H9 (cell line): ENCODE results near the gene LRRC7. TPM values are rescaled to one million over a fixed set of nuclear protein-coding genes. Genes with fewer than 3 reads are reported as not detected.

Experiments
- DNase-seq: peaks from one replicate; pipeline ENCODE4 v3.0.0-alpha.2; 2017
- H2AFZ ChIP-seq: one replicate; pipeline ENCODE4 v1.6.1; 2013; ENCODE audit warnings: mild to moderate bottlenecking, low read length, control low read depth, moderate library complexity
- H2AK5ac ChIP-seq: 2 replicates; pipeline ENCODE4 v1.6.1; 2013; ENCODE audit warnings: low read length, control low read depth, mixed read lengths; ENCODE audit not compliant: insufficient read length
- H2BK120ac ChIP-seq: one replicate; pipeline ENCODE4 v1.6.1; 2013; ENCODE audit warnings: low read depth, mild to moderate bottlenecking, low read length, control low read depth, inconsistent platforms; ENCODE audit not compliant: poor library complexity, severe bottlenecking
- H2BK12ac ChIP-seq: 2 replicates; pipeline ENCODE4 v1.6.1; 2013; ENCODE audit warnings: low read length, control low read depth, mixed read lengths, low read depth; ENCODE audit not compliant: insufficient read length
- H2BK15ac ChIP-seq: 2 replicates; pipeline ENCODE4 v1.6.1; 2013; ENCODE audit warnings: low read depth, low read length, control low read depth
- H2BK20ac ChIP-seq: one replicate; pipeline ENCODE4 v1.6.1; 2013; ENCODE audit warnings: low read depth, mild to moderate bottlenecking, low read length, control low read depth, inconsistent platforms; ENCODE audit not compliant: poor library complexity, severe bottlenecking
- H2BK5ac ChIP-seq: 2 replicates; pipeline ENCODE4 v1.6.1; 2013; ENCODE audit warnings: low read length, control low read depth, mixed read lengths; ENCODE audit not compliant: insufficient read length
- H3K14ac ChIP-seq: 2 replicates; pipeline ENCODE4 v1.6.1; 2013; ENCODE audit warnings: low read length, control low read depth; ENCODE audit not compliant: insufficient read depth
- H3K18ac ChIP-seq: 2 replicates; pipeline ENCODE4 v1.6.1; 2013; ENCODE audit warnings: low read depth, mild to moderate bottlenecking, mixed read lengths, low read length, control low read depth; ENCODE audit not compliant: insufficient read length
- H3K23ac ChIP-seq: 2 replicates; pipeline ENCODE4 v1.6.1; 2013; ENCODE audit warnings: low read length, control low read depth, mixed read lengths, low read depth; ENCODE audit not compliant: insufficient read length
- H3K23me2 ChIP-seq: 2 replicates; pipeline ENCODE4 v1.6.1; 2013; ENCODE audit warnings: low read depth, mild to moderate bottlenecking, mixed read lengths, low read length, control low read depth; ENCODE audit not compliant: insufficient read length, poor library complexity, severe bottlenecking
- H3K27ac ChIP-seq: 2 replicates; pipeline ENCODE4 v1.5.1; 2013; ENCODE audit warnings: low read length, control low read depth, mixed read lengths, low read depth; ENCODE audit not compliant: insufficient read length
- H3K27me3 ChIP-seq: 2 replicates; pipeline ENCODE4 v1.6.1; 2013; ENCODE audit warnings: low read length, control low read depth, inconsistent platforms; ENCODE audit not compliant: insufficient read depth
- H3K4ac ChIP-seq: 2 replicates; pipeline ENCODE4 v1.6.1; 2013; ENCODE audit warnings: low read depth, mild to moderate bottlenecking, control low read depth, inconsistent platforms, low read length, moderate library complexity
- H3K4me1 ChIP-seq: 2 replicates; pipeline ENCODE4 v1.6.1; 2013; ENCODE audit warnings: low read length, control low read depth, inconsistent platforms; ENCODE audit not compliant: insufficient read depth
- H3K4me2 ChIP-seq: 2 replicates; pipeline ENCODE4 v1.6.1; 2013; ENCODE audit warnings: low read length, control low read depth, mixed read lengths; ENCODE audit not compliant: insufficient read length, insufficient read depth
- H3K56ac ChIP-seq: 2 replicates; pipeline ENCODE4 v1.6.1; 2013; ENCODE audit warnings: low read depth, mild to moderate bottlenecking, mixed read lengths, low read length, control low read depth; ENCODE audit not compliant: insufficient read length
- H3K79me1 ChIP-seq: 2 replicates; pipeline ENCODE4 v1.6.1; 2013; ENCODE audit warnings: low read depth, mild to moderate bottlenecking, moderate library complexity, low read length, control low read depth, inconsistent platforms; ENCODE audit not compliant: insufficient read depth, poor library complexity, severe bottlenecking
- H3K79me2 ChIP-seq: 2 replicates; pipeline ENCODE4 v1.6.1; 2013; ENCODE audit warnings: low read length, control low read depth, inconsistent platforms; ENCODE audit not compliant: insufficient read depth
- H3K9ac ChIP-seq: 2 replicates; pipeline ENCODE4 v1.6.1; 2013; ENCODE audit warnings: low read length, control low read depth, mixed read lengths; ENCODE audit not compliant: insufficient read length; ENCODE audit errors: extremely low read depth
- H3K9me3 ChIP-seq: one replicate; pipeline ENCODE4 v1.6.1; 2013; ENCODE audit warnings: low read depth, low read length, inconsistent platforms; ENCODE audit not compliant: control insufficient read depth
- H3T11ph ChIP-seq: one replicate; pipeline ENCODE4 v1.6.1; 2013; ENCODE audit warnings: mild to moderate bottlenecking, low read length, control low read depth, inconsistent platforms
- H4K20me1 ChIP-seq: one replicate; pipeline ENCODE4 v1.6.1; 2013; ENCODE audit not compliant: control insufficient read depth, insufficient read length, insufficient read depth
- H4K5ac ChIP-seq: 2 replicates; pipeline ENCODE4 v1.6.1; 2013; ENCODE audit warnings: low read depth, mild to moderate bottlenecking, mixed read lengths, low read length, control low read depth; ENCODE audit not compliant: insufficient read length
- H4K8ac ChIP-seq: replicated peaks from 2 replicates; pipeline ENCODE4 v1.6.1; 2013; ENCODE audit warnings: low read length, control low read depth, mixed read lengths, low read depth; ENCODE audit not compliant: insufficient read length
- H4K91ac ChIP-seq: 2 replicates; pipeline ENCODE4 v1.6.1; 2013; ENCODE audit warnings: low read depth, mild to moderate bottlenecking, moderate library complexity, mixed read lengths, low read length, control low read depth; ENCODE audit not compliant: insufficient read length
- H3K27ac Mint-ChIP-seq, 3 experiments: 2 replicates in 2 of 3; 3 replicates in 1 of 3; pipeline ENCODE4 v1.8.0; 2020 to 2021; ENCODE audit warnings: mixed read lengths in 3 of 3, mild to moderate bottlenecking in 1 of 3, moderate library complexity in 1 of 3
- H3K27me3 Mint-ChIP-seq: 2 replicates; pipeline ENCODE4 v1.8.0; 2021; ENCODE audit warnings: low read depth, mild to moderate bottlenecking, moderate library complexity, mixed read lengths
- H3K36me3 Mint-ChIP-seq, 3 experiments: 2 replicates in 2 of 3; 3 replicates in 1 of 3; pipeline ENCODE4 v1.8.0; 2020 to 2021; ENCODE audit warnings: low read depth in 3 of 3, mixed read lengths in 3 of 3; ENCODE audit not compliant: insufficient read depth in 1 of 3
- H3K4me1 Mint-ChIP-seq, 2 experiments: 2 replicates each; pipeline ENCODE4 v1.8.0; 2020; ENCODE audit warnings: mixed read lengths in 2 of 2
- H3K4me3 Mint-ChIP-seq, 2 experiments: 2 replicates in 1 of 2; 3 replicates in 1 of 2; pipeline ENCODE4 v1.8.0; 2020 to 2021; ENCODE audit warnings: mild to moderate bottlenecking in 2 of 2, mixed read lengths in 2 of 2, moderate library complexity in 1 of 2
- H3K9me3 Mint-ChIP-seq, 2 experiments: 2 replicates in 1 of 2; 3 replicates in 1 of 2; pipeline ENCODE4 v1.8.0; 2020; ENCODE audit warnings: mild to moderate bottlenecking in 2 of 2, mixed read lengths in 2 of 2, moderate library complexity in 1 of 2
- WGBS: extraction: QIAGEN DNeasy Blood & Tissue Kit; methylation state at CpG from one replicate; pipeline ENCODE4 v1.1.7; 2013; ENCODE audit warnings: missing lambda C conversion rate, low lambda C conversion rate, mixed read lengths; ENCODE audit not compliant: insufficient read length; ENCODE audit errors: extremely low coverage; 5-methylcytosine and 5-hydroxymethylcytosine counted together
- total RNA-seq: library from RNA; stranded (reverse); gene quantifications from 2 replicates; pipeline ENCODE4 v1.2.1, GENCODE V29; 2021
- TF ChIP-seq, protein P1 (sequence below): fragments of 200-600 bp; sonication (generic); conservative IDR thresholded peaks from 3 replicates; pipeline ENCODE4 v1.8.0; 2021; ENCODE audit warnings: antibody characterized with exemption, mild to moderate bottlenecking

The LRRC7 gene
- total RNA-seq, 1 experiment from 2014 or later, result not detected

DNA sequence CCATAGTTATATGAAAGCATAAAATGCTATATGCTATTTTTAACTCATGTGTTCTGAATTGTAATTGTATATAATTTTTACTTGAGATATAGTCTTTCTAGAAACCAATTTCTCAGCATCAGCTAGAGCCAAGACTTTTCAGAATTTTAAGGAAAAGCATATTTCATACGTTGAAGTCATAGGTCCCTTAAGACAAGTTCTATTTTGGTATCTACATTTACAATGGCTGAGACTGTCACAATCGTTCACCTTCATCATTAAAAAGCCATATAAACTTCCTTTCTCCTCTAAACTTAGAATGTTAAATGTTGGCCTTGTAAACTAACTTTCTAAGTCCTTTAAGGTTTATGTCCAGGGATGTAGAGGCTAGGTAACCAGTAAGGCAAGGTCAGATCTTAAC is 533.5 kb downstream of the LRRC7 start:
- no peak overlapping the region for H3K23ac ChIP-seq
- H2BK120ac ChIP-seq, result no peak overlapping the region
- no peak for DNase-seq
- H3K4me2 ChIP-seq, result no peak overlapping the region
- H2BK20ac ChIP-seq, result no peak overlapping the region
- no CpG with 5 or more reads among the region's 2 CpGs for WGBS
- no peak overlapping the region for H4K8ac ChIP-seq
- H3K4me3 Mint-ChIP-seq, result no peak overlapping the region
- TF ChIP-seq, protein P1, sequence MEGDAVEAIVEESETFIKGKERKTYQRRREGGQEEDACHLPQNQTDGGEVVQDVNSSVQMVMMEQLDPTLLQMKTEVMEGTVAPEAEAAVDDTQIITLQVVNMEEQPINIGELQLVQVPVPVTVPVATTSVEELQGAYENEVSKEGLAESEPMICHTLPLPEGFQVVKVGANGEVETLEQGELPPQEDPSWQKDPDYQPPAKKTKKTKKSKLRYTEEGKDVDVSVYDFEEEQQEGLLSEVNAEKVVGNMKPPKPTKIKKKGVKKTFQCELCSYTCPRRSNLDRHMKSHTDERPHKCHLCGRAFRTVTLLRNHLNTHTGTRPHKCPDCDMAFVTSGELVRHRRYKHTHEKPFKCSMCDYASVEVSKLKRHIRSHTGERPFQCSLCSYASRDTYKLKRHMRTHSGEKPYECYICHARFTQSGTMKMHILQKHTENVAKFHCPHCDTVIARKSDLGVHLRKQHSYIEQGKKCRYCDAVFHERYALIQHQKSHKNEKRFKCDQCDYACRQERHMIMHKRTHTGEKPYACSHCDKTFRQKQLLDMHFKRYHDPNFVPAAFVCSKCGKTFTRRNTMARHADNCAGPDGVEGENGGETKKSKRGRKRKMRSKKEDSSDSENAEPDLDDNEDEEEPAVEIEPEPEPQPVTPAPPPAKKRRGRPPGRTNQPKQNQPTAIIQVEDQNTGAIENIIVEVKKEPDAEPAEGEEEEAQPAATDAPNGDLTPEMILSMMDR, result no peak
- H2AFZ ChIP-seq, result no peak overlapping the region
- H3K9me3 Mint-ChIP-seq, result no peaks in the 10 kb centered on the region
- no peaks in the 10 kb centered on the region for H3K27me3 Mint-ChIP-seq
- H4K91ac ChIP-seq, result no peak overlapping the region
- H3K9ac ChIP-seq, result no peak overlapping the region
- H4K5ac ChIP-seq, result no peak overlapping the region
- no peaks in the 10 kb centered on the region for H3K27me3 ChIP-seq
- no peak overlapping the region for H2BK5ac ChIP-seq
- no peak overlapping the region for H3K18ac ChIP-seq
- no peak overlapping the region for H3T11ph ChIP-seq
- no peaks in the 10 kb centered on the region for H4K20me1 ChIP-seq
- no peak overlapping the region for H3K27ac Mint-ChIP-seq
- no peak overlapping the region for H2BK12ac ChIP-seq
- H3K4ac ChIP-seq, result no peak overlapping the region
- H3K4me1 ChIP-seq, result no peaks in the 10 kb centered on the region
- no peaks in the 10 kb centered on the region for H3K79me2 ChIP-seq
- no peak overlapping the region for H3K27ac ChIP-seq
- H3K36me3 Mint-ChIP-seq, result no peaks in the 10 kb centered on the region
- H3K23me2 ChIP-seq, result no peaks in the 10 kb centered on the region
- no peak overlapping the region for H3K56ac ChIP-seq
- H3K14ac ChIP-seq, result no peak overlapping the region
- no peaks in the 10 kb centered on the region for H3K9me3 ChIP-seq
- H2BK15ac ChIP-seq, result no peak overlapping the region
- no peaks in the 10 kb centered on the region for H3K79me1 ChIP-seq
- H3K4me1 Mint-ChIP-seq, result no peaks in the 10 kb centered on the region
- no peak overlapping the region for H2AK5ac ChIP-seq
